K562 (cell line): ENCODE results near the gene MYOM1. TPM values are rescaled to one million over a fixed set of nuclear protein-coding genes. Genes with fewer than 3 reads are reported as not detected.

Experiments used
- ATAC-seq: fragments of 200-7000 bp; cut with Tn5 transposase; 3 replicates; pipeline ENCODE4 v1.9.1; 2020; ENCODE audit warnings: moderate library complexity
- BruUV-seq: library from RNA; stranded (reverse); fragments of 400-500 nt; replicated peaks from 2 replicates; lab custom pipeline; 2021; lab: Mats Ljungman, UMichigan
- CTCF ChIA-PET: fragments of 300-600 bp; formaldehyde crosslinking; extraction: SDS; loops from one replicate; lab custom pipeline; 2021; ENCODE audit warnings: low intra/inter-chr PET ratio; lab: Yijun Ruan, JAX
- POLR2A ChIA-PET: fragments of 300-600, 350-650 bp; sonication (Branson Sonifier 250); formaldehyde crosslinking; extraction: SDS; loops from one replicate; lab custom pipeline; 2021; ENCODE audit warnings: antibody characterized with exemption, inconsistent platforms; lab: Yijun Ruan, JAX
- DNase-seq, 4 experiments: peaks; one replicate each; pipeline versions ENCODE4 v3.0.0 to v3.0.0-alpha.2; 2011 to 2018; ENCODE audit warnings: low spot score in 3 of 4, mixed read lengths in 3 of 4; ENCODE audit errors: extremely low read depth in 1 of 4
- FAIRE-seq: peaks from 2 replicates; lab custom pipeline; 2011; peaks lifted over from hg19 to GRCh38; lab: Jason Lieb, UNC
- H2AFZ ChIP-seq: 2 replicates; pipeline ENCODE4 v1.6.0; 2011; ENCODE audit warnings: low read depth, low read length, control low read depth, inconsistent platforms
- H3K27ac ChIP-seq: fragments of 200-600 bp; 3 replicates; pipeline ENCODE4 v1.8.0; 2011; ENCODE audit warnings: low read depth, mild to moderate bottlenecking, control low read depth, inconsistent platforms, low read length, moderate library complexity, mixed read lengths; ENCODE audit errors: extremely low read depth
- H3K27me3 ChIP-seq, 2 experiments: fragments of 300-600 bp in 1 of 2; 2 replicates in 1 of 2; 3 replicates in 1 of 2; pipeline versions ENCODE4 v1.6.0 to v1.8.0; 2011; ENCODE audit warnings: inconsistent platforms in 2 of 2, low read length in 2 of 2, mild to moderate bottlenecking in 1 of 2, mixed read lengths in 1 of 2, moderate library complexity in 1 of 2; ENCODE audit not compliant: control insufficient read depth in 2 of 2, insufficient read depth in 2 of 2
- H3K36me3 ChIP-seq: fragments of 300-600 bp; 3 replicates; pipeline ENCODE4 v1.8.0; 2011; ENCODE audit warnings: mild to moderate bottlenecking, low read length, inconsistent platforms; ENCODE audit not compliant: control insufficient read depth, insufficient read depth
- H3K4me1 ChIP-seq, 2 experiments: fragments of 200-600 bp in 1 of 2; replicated peaks in 1 of 2; 2 replicates in 1 of 2; 3 replicates in 1 of 2; pipeline versions ENCODE4 v1.5.1 to v1.8.0; 2011; ENCODE audit warnings: inconsistent platforms in 2 of 2, low read length in 2 of 2, mild to moderate bottlenecking in 1 of 2, mixed read lengths in 1 of 2, moderate library complexity in 1 of 2; ENCODE audit not compliant: control insufficient read depth in 2 of 2, insufficient read depth in 2 of 2
- H3K4me2 ChIP-seq: 2 replicates; pipeline ENCODE4 v1.6.1; 2011; ENCODE audit warnings: low read length, control low read depth, inconsistent platforms, mixed read lengths; ENCODE audit not compliant: insufficient read depth
- H3K4me3 ChIP-seq: fragments of 200-600 bp; sonication (generic), shearing (Covaris generic); 2 replicates; pipeline ENCODE4 v1.5.1; 2016; ENCODE audit warnings: control low read depth, inconsistent platforms
- H3K79me2 ChIP-seq: fragments of 200-600 bp; 3 replicates; pipeline ENCODE4 v1.8.0; 2011; ENCODE audit warnings: low read length, inconsistent platforms; ENCODE audit not compliant: control insufficient read depth, insufficient read depth
- H3K9ac ChIP-seq, 2 experiments: 2 replicates each; pipeline versions ENCODE4 v1.6.0 to v1.6.1; 2011; ENCODE audit warnings: low read depth in 2 of 2, low read length in 2 of 2, control low read depth in 1 of 2, inconsistent platforms in 1 of 2, mild to moderate bottlenecking in 1 of 2, mixed read lengths in 1 of 2; ENCODE audit not compliant: insufficient read depth in 1 of 2
- H3K9me1 ChIP-seq: one replicate; pipeline ENCODE4 v1.6.0; 2011; ENCODE audit warnings: inconsistent platforms, mild to moderate bottlenecking, low read length, moderate library complexity; ENCODE audit not compliant: control insufficient read depth, insufficient read depth
- H3K9me3 ChIP-seq: replicated peaks from 2 replicates; pipeline ENCODE4 v1.5.1; 2011; ENCODE audit warnings: low read depth, low read length, inconsistent platforms; ENCODE audit not compliant: control insufficient read depth, insufficient read depth
- H4K20me1 ChIP-seq: replicated peaks from 2 replicates; pipeline ENCODE4 v1.6.1; 2011; ENCODE audit warnings: low read length, inconsistent platforms, mixed read lengths; ENCODE audit not compliant: control insufficient read depth, insufficient read depth
- AFF1 ChIP-seq, 2 experiments: fragments of 450-650 bp; IDR thresholded peaks; 2 replicates each; pipeline ENCODE4 v1.6.1; 2018; ENCODE audit warnings: mild to moderate bottlenecking in 2 of 2, low read depth in 1 of 2; ENCODE audit not compliant: partially characterized antibody in 2 of 2
- ELF1 ChIP-seq: fragments of 200-800 bp; sonication (Bioruptor generic); IDR thresholded peaks from 2 replicates; pipeline ENCODE4 v1.6.1; 2016; ENCODE audit warnings: missing genetic modification characterization, missing compliant biosample characterization
- GABPB1 ChIP-seq: sonication (generic); formaldehyde crosslinking; IDR thresholded peaks from 2 replicates; pipeline ENCODE4 v1.8.0; 2022; ENCODE audit warnings: mild to moderate bottlenecking, missing genetic modification reagents
- HMG20B ChIP-seq: fragments of 250-450 bp; sonication (Bioruptor Pico); IDR thresholded peaks from 2 replicates; pipeline ENCODE4 v1.5.0; 2021; ENCODE audit warnings: mild to moderate bottlenecking
- HNRNPH1 ChIP-seq: fragments of 200-400 bp; formaldehyde crosslinking; optimal IDR thresholded peaks from 2 replicates; pipeline ENCODE3; 2017; ENCODE audit warnings: low read depth, mild to moderate bottlenecking, low read length, moderate library complexity
- ID3 ChIP-seq, 2 experiments: fragments of 250-450 bp in 1 of 2; fragments of 450-650 bp in 1 of 2; sonication (Bioruptor Pico) in 1 of 2; IDR thresholded peaks; 2 replicates each; pipeline versions ENCODE4 v1.6.1 to v1.8.0; 2016 to 2021; ENCODE audit warnings: mild to moderate bottlenecking in 2 of 2, moderate library complexity in 2 of 2, missing compliant biosample characterization in 1 of 2, missing genetic modification characterization in 1 of 2
- IRF9 ChIP-seq: fragments of 450-650 bp; IDR thresholded peaks from 2 replicates; pipeline ENCODE4 v1.6.1; 2016; ENCODE audit warnings: missing biosample characterization, missing genetic modification characterization
- L3MBTL2 ChIP-seq: fragments of 450-650 bp; IDR thresholded peaks from 2 replicates; pipeline ENCODE4 v1.6.1; 2016; ENCODE audit warnings: mild to moderate bottlenecking, moderate library complexity
- NCOA2 ChIP-seq, 2 experiments: fragments of 450-650 bp; IDR thresholded peaks; 2 replicates each; pipeline ENCODE4 v1.6.1; 2018; ENCODE audit warnings: mild to moderate bottlenecking in 2 of 2, moderate library complexity in 1 of 2; ENCODE audit not compliant: partially characterized antibody in 2 of 2
- NFE2L1 ChIP-seq: fragments of 450-650 bp; IDR thresholded peaks from 2 replicates; pipeline ENCODE4 v1.6.1; 2016; ENCODE audit warnings: missing genetic modification characterization, low read depth, mild to moderate bottlenecking, missing compliant biosample characterization, moderate library complexity, borderline replicate concordance
- PTBP1 ChIP-seq: fragments of 200-400 bp; formaldehyde crosslinking; IDR thresholded peaks from 2 replicates; pipeline ENCODE4 v1.6.1; 2017; ENCODE audit warnings: low read depth, low read length
- SREBF2 ChIP-seq: sonication (generic); formaldehyde crosslinking; IDR thresholded peaks from 2 replicates; pipeline ENCODE4 v1.4.0; 2020; ENCODE audit warnings: mild to moderate bottlenecking, missing genetic modification reagents
- TRIM24 ChIP-seq, 2 experiments: fragments of 450-650 bp; IDR thresholded peaks; 2 replicates each; pipeline ENCODE4 v1.6.1; 2016
- ZNF121 ChIP-seq: sonication (generic); formaldehyde crosslinking; conservative IDR thresholded peaks from 2 replicates; pipeline ENCODE4 v1.8.0; 2022; ENCODE audit warnings: missing genetic modification reagents
- ZNF551 ChIP-seq: fragments of 250-450 bp; sonication (Bioruptor Pico); IDR thresholded peaks from 2 replicates; pipeline ENCODE4 v1.5.0; 2021; ENCODE audit warnings: mild to moderate bottlenecking, moderate library complexity
- WGBS: fragments of 100-300 bp; shearing (Covaris generic); methylation state at CpG from one replicate; pipeline ENCODE4 v1.1.6; 2016; ENCODE audit warnings: low coverage, mixed read lengths; ENCODE audit not compliant: insufficient coverage; ENCODE audit errors: missing lambda C conversion rate; 5-methylcytosine and 5-hydroxymethylcytosine counted together
- in situ Hi-C: fragments of 300-500 bp; cut with MboI; formaldehyde crosslinking; loops from 4 replicates; pipeline ENCODE4 v1.15.0; 2018; ENCODE audit warnings: inconsistent platforms, mixed read lengths
- intact Hi-C: fragments of 100-400 bp; cut with micrococcal nuclease; formaldehyde crosslinking; loops from 2 replicates; pipeline ENCODE4 v1.14.2; 2022
- polyA plus RNA-seq, 8 experiments: library from polyadenylated mRNA; depleted of rRNA in 4 of 8; stranded (reverse) in 5 of 8; unstranded in 3 of 8; fragments of >200 nt; fragmentation: Nextera tagmentation in 2 of 8; fragmentation: Illumina TruSeq in 1 of 8; extraction: Ambion mirVana in 2 of 8; extraction: Trizol in 1 of 8; gene quantifications; 2 replicates each; pipeline versions ENCODE4 v1.2.1 to v1.2.3, GENCODE V29; 2011 to 2014; ENCODE audit warnings: inconsistent platforms in 1 of 8, missing spikeins in 1 of 8
- total RNA-seq, 7 experiments: library from RNA; depleted of rRNA in 6 of 7; stranded (reverse); fragments of >200 nt in 6 of 7; fragmentation: Illumina TruSeq in 2 of 7; extraction: Trizol in 2 of 7; gene quantifications; 2 replicates each; pipeline versions ENCODE4 v1.2.1 to v1.2.3, GENCODE V29; 2011 to 2021; ENCODE audit warnings: low replicate concordance in 1 of 7

The MYOM1 gene
- total and polyA plus RNA-seq, 9 of the 15 experiments (the other 6 are each of a cell fraction or from before 2014, with no cell fraction given), result 0.01 to 0.62 (median 0.25) TPM

GRCh38 chr18:3250237-3251107 is 30.7 kb upstream of the MYOM1 start:
- Histone ChIP-seq H3K4me3 (peak overlapping the region; percentile 2; the same call in 1 of the 2 replicates), H3K9me3 (no peaks in the 10 kb centered on the region), H3K4me2 (peak overlapping the region; percentile 57), H2AFZ (no peak overlapping the region), H3K9ac (peak overlapping the region in 1 of 2 experiments; percentile 99; a peak in 2 of 4 replicates), H4K20me1 (peaks cover 14% of the 10 kb centered on the region; the same call in 1 of the 2 replicates), H3K36me3 (peaks cover 67% of the 10 kb centered on the region), H3K79me2 (peaks cover 78% of the 10 kb centered on the region), H3K9me1 (no peaks in the 10 kb centered on the region), H3K27me3 (no peaks in the 10 kb centered on the region), H3K27ac (peak overlapping the region; percentile 29; the same call in 2 of the 3 replicates), H3K4me1 (peaks cover 3 to 9% of the 10 kb centered on the region in 2 experiments; a peak in 2 of 5 replicates)
- BruUV-seq, result TSS peak; percentile 3
- intact Hi-C loops (no loop called here), in situ Hi-C loops (no loop called here)
- POLR2A ChIA-PET, result interaction anchor here (0.5 to 3.2 kb wide), 8 partner anchors 10 to 368 kb away, joined by 3 to 26 read pairs (median 3); partner anchors contain the start of gene MYL12B
- 28% methylated on average over 6 of the region's 6 CpGs for WGBS
- CTCF ChIA-PET, result interaction anchor here (0.7 to 0.8 kb wide), 2 partner anchors 416 to 615 kb away, joined by 3 read pairs; no protein-coding TSS in a partner anchor
- FAIRE-seq (no peak), ATAC-seq (no peak), DNase-seq (peak in 1 of 4 experiments; percentile 32)
- TF ChIP-seq IRF9 (tag) (no peak), ID3 (CRISPR knock-in tag; IDR thresholded peaks at IDR 0.05) (no peak), ID3 (tag; IDR thresholded peaks at IDR 0.05) (0 out of 2 replicates have a peak, but pooled peaks have one; percentile 15), ZNF121 (no peak), L3MBTL2 (no peak), SREBF2 (CRISPR knock-in tag) (no peak), ELF1 (no peak), HNRNPH1 (no peak), HMG20B (CRISPR knock-in tag) (no peak), GABPB1 (CRISPR knock-in tag) (peak; percentile 36; the same call in 1 of the 2 replicates), TRIM24 (IDR thresholded peaks at IDR 0.05) (no peak), NFE2L1 (no peak), NCOA2 (IDR thresholded peaks at IDR 0.05; ENCODE audit: partially characterized antibody in 2 of 2) (no peak), AFF1 (IDR thresholded peaks at IDR 0.05; ENCODE audit: low read depth in 1 of 2, partially characterized antibody in 2 of 2) (peak in 1 of 2 experiments; percentile 12), PTBP1 (no peak), ZNF551 (peak; percentile 82; the same call in 1 of the 2 replicates)
